ENCODE results near the gene MYOCOS. TPM values are rescaled to one million over a fixed set of nuclear protein-coding genes. Genes with fewer than 3 reads are reported as not detected.
"Not testable (repeated sequence)": the region's sequence is repeated elsewhere in the genome, so short reads cannot be mapped to it uniquely, and the experiment has no call there.

Gene MYOCOS
- total RNA-seq, 2 experiments from 2014 or later: not detected

- no peak overlapping the region for H3K27ac Mint-ChIP-seq
- no peak for DNase-seq
- H3K27me3 Mint-ChIP-seq: no peaks in the 10 kb centered on the region
- POLR2A ChIA-PET: interaction anchor here (1.1 kb wide), 1 partner anchor 121 kb away, joined by 3 read pairs; the partner anchor contains the start of gene PRRC2C
- ATAC-seq: no peak
- TF ChIP-seq CTCF (IDR thresholded peaks at IDR 0.05): no peak
- no peak overlapping the region for H3K4me3 Mint-ChIP-seq
- H3K9me3 Mint-ChIP-seq: no peaks in the 10 kb centered on the region
- H3K4me1 Mint-ChIP-seq (ENCODE audit: low read depth): no peaks in the 10 kb centered on the region
- CTCF ChIA-PET: interaction anchor here (1.0 kb wide), 1 partner anchor 38 kb away, joined by 3 read pairs; no protein-coding TSS in a partner anchor
- intact Hi-C loops (cut with micrococcal nuclease): no loop called here
- no peaks in the 10 kb centered on the region for H3K36me3 Mint-ChIP-seq (ENCODE audit: low read depth)
Measured at GRCh38 chr1:171606402-171606941, 15.6 kb upstream of the MYOCOS start.

- CTCF ChIA-PET: no interaction called here
Measured at GRCh38 chr1:171610385-171610784, 11.7 kb upstream of the MYOCOS start.

GRCh38 chr1:171611306-171611705, 10.7 kb upstream of the MYOCOS start:
- H3K36me3 Mint-ChIP-seq (ENCODE audit: low read depth): no peaks in the 10 kb centered on the region
- CTCF ChIA-PET: no interaction called here
- H3K9me3 Mint-ChIP-seq: no peaks in the 10 kb centered on the region
- H3K27me3 Mint-ChIP-seq: no peaks in the 10 kb centered on the region
- intact Hi-C loops (cut with micrococcal nuclease): no loop called here
- no peak overlapping the region for H3K4me3 Mint-ChIP-seq
- ATAC-seq (no peak), DNase-seq (no peak)
- H3K27ac Mint-ChIP-seq: no peak overlapping the region
- POLR2A ChIA-PET: no interaction called here
- no peak for TF ChIP-seq CTCF (IDR thresholded peaks at IDR 0.05)
- no peaks in the 10 kb centered on the region for H3K4me1 Mint-ChIP-seq (ENCODE audit: low read depth)

More at GRCh38 chr1:171610385-171610784, 11.7 kb upstream of the MYOCOS start:
- intact Hi-C loops (cut with micrococcal nuclease): no loop called here
- Mint-ChIP-seq H3K4me1 (ENCODE audit: low read depth) (no peaks in the 10 kb centered on the region), H3K9me3 (no peaks in the 10 kb centered on the region), H3K36me3 (ENCODE audit: low read depth) (no peaks in the 10 kb centered on the region), H3K4me3 (no peak overlapping the region), H3K27ac (no peak overlapping the region), H3K27me3 (no peaks in the 10 kb centered on the region)
- DNase-seq: no peak
- POLR2A ChIA-PET: no interaction called here
- no peak for ATAC-seq
- TF ChIP-seq CTCF (IDR thresholded peaks at IDR 0.05): no peak

GRCh38 chr1:171613282-171613681, 8.8 kb upstream of the MYOCOS start:
- intact Hi-C loops (cut with micrococcal nuclease): no loop called here
- Mint-ChIP-seq H3K36me3 (ENCODE audit: low read depth) (no peaks in the 10 kb centered on the region), H3K4me3 (no peak overlapping the region), H3K9me3 (no peaks in the 10 kb centered on the region), H3K4me1 (ENCODE audit: low read depth) (no peaks in the 10 kb centered on the region), H3K27me3 (no peaks in the 10 kb centered on the region), H3K27ac (no peak overlapping the region)
- TF ChIP-seq CTCF (IDR thresholded peaks at IDR 0.05): no peak
- no peak for DNase-seq
- ChIA-PET POLR2A (no interaction called here), CTCF (no interaction called here)
- ATAC-seq: no peak

GRCh38 chr1:171615122-171615906, 6.7 kb upstream of the MYOCOS start:
- H3K9me3 Mint-ChIP-seq; intact Hi-C loops (cut with micrococcal nuclease); DNase-seq; H3K27ac Mint-ChIP-seq; H3K27me3 Mint-ChIP-seq; H3K4me1 Mint-ChIP-seq (ENCODE audit: low read depth); H3K4me3 Mint-ChIP-seq; H3K36me3 Mint-ChIP-seq (ENCODE audit: low read depth); POLR2A ChIA-PET; ATAC-seq: not testable (repeated sequence)
- CTCF ChIA-PET: interaction anchor here (1.0 to 1.6 kb wide), 2 partner anchors 29 to 40 kb away, joined by 4 read pairs; no protein-coding TSS in a partner anchor
